VCaP (cell line): ENCODE measurements around the gene PCDH15.

Experiments used
- H3K27ac ChIP-seq: fragments of 450-650 bp; 2 replicates; pipeline ENCODE4 v1.5.1; 2017
- CTCF ChIP-seq: fragments of 450-650 bp; conservative IDR thresholded peaks from 2 replicates; pipeline ENCODE4 v1.5.1; 2017; ENCODE audit warnings: mild to moderate bottlenecking, moderate library complexity

Gene PCDH15

DNA sequence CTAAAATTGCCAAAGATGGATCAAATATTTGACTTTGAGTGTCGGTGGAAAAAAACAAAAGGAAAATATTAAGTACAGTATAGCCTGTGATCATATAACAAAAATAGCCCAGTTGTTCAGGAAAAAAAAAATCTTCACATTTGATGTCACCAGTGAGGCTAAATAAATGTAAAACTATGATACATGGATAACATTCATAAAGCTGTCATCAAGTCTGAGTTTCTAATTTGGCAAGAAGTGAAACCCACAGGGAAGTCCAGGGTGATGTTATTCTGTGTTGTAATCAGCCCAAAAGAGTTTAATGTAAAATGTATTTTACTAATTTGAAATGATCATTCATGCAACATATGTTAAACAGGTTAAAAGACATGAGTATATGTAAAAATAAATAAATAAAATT, 908.0 kb downstream of the PCDH15 start:
- no peak overlapping the region for H3K27ac ChIP-seq
- TF ChIP-seq CTCF: no peak

- H3K27ac ChIP-seq: no peak overlapping the region
- TF ChIP-seq CTCF: no peak
Measured at GRCh38 chr10:53886325-53887300, 914.4 kb downstream of the PCDH15 start.

GRCh38 chr10:53864846-53865245, 936.2 kb downstream of the PCDH15 start:
- no peak overlapping the region for H3K27ac ChIP-seq
- no peak for TF ChIP-seq CTCF

DNA sequence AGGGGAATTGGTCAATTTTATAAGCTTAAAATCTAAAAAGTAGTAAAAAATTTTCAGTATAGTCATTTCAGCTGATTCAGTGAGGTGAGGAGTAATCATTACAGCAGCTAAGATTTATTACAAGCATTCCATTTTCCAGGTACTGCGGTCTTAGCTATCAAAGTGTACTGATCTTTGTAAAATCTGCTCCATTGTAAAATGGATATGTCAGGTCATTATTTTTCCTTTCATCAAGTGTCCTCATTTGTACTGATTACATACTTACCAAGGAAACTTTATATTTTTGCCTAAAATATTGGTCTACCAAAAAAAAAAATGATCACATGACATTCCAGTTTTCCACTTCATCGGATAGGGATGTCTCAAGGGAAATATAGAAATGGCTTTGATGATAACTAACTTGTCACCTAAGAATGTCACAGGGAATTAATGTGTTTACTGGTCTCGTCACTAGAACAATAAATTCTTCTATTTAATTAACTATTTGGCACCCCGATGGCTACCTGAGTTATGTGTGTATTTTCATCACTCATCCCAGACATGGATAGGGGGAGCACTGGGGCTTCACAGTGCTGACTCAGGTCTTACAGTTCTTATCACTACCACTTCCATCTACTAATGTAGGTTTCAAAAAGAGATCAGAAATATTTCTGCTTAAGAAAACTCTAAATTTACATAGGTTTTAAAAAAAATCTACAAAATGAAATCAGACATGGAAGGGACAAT, 948.4 kb downstream of the PCDH15 start:
- no peak for TF ChIP-seq CTCF
- no peak overlapping the region for H3K27ac ChIP-seq

DNA sequence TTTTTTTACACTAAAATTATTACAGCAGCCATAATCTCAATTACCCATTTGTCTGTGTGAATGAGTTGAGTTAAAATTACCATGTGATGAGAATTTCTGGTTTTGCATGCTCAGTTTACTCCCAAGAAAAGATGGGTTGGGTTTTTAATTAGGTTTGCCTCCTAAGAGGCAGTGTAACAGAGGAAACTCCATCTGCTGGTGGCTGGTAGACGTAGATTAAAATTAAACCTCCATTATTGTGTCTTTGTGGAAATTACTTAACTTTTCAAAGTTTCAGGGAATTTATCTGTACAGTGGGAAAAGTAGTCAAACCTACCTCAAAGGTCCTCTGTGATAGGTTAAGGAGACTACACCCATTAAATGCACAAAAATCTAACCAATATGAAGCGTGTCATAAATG, 954.2 kb downstream of the PCDH15 start:
- TF ChIP-seq CTCF: peak; percentile 63
- H3K27ac ChIP-seq: no peak overlapping the region

DNA sequence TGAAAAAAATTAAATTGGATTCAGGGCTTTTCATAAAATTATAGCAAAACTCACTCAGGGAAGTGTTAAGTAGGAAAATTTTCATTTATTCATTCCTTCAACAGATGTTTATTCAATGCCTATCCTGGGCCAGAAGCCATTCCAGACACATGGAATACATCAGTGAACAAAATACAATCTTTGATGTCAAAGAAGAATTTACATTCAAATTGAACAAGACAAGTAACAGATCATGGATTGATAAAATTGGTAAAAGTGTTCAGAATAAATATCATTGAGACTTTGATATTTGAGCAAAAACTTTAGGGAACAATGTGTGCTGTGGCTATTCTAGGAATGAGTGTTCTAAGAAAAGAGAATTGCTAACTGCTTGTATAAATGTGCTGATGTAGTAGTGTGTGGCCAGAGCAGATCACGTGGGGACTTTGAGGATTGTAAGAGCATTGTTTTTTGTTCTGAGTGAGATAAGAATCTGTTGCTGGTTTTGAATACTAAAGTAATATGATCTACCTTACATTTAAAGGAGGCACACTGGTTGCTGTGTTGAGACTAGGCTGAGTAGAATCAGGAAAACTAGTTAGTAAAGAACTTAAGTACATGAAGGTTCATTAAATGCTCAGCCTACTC, 957.2 kb downstream of the PCDH15 start:
- H3K27ac ChIP-seq: no peak overlapping the region
- TF ChIP-seq CTCF: no peak
